C4-2B (cell line): ENCODE results near the gene DRD1.

Source experiments
- ZFX ChIP-seq: fragments of 450-650 bp; IDR thresholded peaks from 2 replicates; pipeline ENCODE4 v1.6.1; 2017
- TF ChIP-seq, protein P1 (sequence below): fragments of 450-650 bp; conservative IDR thresholded peaks from 2 replicates; pipeline ENCODE4 v1.5.1; 2017; ENCODE audit warnings: mild to moderate bottlenecking

DNA sequence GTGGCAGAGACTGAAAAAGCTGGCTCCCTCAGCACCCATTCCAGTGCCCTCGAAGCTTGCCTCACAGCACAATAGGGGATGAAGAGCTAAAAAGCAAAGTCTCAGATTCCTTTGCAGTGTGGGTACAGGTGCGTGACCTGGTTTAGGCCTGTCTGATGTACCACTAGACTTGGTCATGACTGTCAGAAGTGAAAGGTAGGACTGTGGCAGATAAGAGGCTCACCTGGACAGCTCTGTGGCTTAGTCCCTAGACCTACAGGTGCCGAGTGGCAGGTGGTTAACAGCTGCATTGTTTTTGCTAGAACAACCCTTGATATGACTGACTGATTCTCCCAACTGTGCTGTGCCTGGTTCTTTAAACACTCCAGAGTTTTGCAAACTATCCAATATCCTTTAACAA lies 19.7 kb upstream of the DRD1 start:
- TF ChIP-seq, protein P1, sequence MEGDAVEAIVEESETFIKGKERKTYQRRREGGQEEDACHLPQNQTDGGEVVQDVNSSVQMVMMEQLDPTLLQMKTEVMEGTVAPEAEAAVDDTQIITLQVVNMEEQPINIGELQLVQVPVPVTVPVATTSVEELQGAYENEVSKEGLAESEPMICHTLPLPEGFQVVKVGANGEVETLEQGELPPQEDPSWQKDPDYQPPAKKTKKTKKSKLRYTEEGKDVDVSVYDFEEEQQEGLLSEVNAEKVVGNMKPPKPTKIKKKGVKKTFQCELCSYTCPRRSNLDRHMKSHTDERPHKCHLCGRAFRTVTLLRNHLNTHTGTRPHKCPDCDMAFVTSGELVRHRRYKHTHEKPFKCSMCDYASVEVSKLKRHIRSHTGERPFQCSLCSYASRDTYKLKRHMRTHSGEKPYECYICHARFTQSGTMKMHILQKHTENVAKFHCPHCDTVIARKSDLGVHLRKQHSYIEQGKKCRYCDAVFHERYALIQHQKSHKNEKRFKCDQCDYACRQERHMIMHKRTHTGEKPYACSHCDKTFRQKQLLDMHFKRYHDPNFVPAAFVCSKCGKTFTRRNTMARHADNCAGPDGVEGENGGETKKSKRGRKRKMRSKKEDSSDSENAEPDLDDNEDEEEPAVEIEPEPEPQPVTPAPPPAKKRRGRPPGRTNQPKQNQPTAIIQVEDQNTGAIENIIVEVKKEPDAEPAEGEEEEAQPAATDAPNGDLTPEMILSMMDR = no peak
- no peak for TF ChIP-seq ZFX
